ENCODE results near the gene FBXL19. TPM values are rescaled to one million over a fixed set of nuclear protein-coding genes. Genes with fewer than 3 reads are reported as not detected.

Gene FBXL19
- total and polyA plus RNA-seq, 2 of the 13 experiments (the other 11 are each of a cell fraction or from before 2014, with no cell fraction given) = 6.0 to 13.7 TPM

DNA sequence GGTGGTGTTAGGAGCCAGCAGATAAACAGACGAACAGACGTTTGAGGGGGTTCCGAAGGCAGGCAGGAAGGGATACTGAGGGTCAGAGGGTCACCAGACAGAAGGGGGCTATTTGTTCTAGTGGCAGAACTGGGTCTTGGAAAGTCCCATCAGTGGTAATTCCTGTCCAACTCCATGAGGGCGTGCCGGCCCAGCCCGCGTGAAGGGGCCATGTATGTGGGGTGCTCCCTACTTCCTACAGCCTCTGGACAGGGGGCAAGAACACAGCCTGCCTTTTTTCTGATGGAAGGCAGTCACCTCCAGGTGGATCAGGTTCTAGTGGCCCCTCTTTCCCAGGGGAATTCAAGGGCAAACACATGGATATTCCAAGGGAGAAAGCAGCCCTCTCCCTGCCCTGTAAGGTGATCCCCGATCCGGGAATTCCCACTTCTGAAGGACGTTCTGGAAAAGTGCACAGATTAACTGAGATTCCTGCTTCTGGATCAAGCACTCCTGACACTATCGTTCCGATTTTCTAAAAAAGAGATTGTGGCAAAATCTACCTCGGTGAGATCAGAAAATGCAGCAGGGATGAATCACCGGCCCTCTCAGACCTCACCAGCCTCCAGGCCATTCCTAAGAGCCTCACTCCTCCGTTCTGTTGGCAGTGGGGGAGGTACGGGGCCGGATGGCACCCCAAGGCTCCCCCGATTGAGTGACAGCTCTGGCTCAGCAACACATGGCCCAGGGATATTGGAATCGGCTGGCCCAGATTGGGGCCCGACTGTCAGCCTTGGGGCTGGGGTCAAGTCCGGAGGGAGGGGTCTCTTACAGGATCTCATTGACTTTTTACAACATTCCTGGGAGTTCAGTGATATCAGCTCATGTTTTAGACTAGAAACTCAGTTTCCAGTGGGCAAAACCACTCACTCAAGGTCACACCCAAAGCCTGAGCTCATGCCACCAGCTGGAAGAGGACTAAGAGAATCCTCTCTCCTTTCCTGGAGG is 74.6 kb downstream of the FBXL19 start (continued):
- TF ChIP-seq, protein P1, sequence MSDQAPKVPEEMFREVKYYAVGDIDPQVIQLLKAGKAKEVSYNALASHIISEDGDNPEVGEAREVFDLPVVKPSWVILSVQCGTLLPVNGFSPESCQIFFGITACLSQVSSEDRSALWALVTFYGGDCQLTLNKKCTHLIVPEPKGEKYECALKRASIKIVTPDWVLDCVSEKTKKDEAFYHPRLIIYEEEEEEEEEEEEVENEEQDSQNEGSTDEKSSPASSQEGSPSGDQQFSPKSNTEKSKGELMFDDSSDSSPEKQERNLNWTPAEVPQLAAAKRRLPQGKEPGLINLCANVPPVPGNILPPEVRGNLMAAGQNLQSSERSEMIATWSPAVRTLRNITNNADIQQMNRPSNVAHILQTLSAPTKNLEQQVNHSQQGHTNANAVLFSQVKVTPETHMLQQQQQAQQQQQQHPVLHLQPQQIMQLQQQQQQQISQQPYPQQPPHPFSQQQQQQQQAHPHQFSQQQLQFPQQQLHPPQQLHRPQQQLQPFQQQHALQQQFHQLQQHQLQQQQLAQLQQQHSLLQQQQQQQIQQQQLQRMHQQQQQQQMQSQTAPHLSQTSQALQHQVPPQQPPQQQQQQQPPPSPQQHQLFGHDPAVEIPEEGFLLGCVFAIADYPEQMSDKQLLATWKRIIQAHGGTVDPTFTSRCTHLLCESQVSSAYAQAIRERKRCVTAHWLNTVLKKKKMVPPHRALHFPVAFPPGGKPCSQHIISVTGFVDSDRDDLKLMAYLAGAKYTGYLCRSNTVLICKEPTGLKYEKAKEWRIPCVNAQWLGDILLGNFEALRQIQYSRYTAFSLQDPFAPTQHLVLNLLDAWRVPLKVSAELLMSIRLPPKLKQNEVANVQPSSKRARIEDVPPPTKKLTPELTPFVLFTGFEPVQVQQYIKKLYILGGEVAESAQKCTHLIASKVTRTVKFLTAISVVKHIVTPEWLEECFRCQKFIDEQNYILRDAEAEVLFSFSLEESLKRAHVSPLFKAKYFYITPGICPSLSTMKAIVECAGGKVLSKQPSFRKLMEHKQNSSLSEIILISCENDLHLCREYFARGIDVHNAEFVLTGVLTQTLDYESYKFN (CRISPR knock-in tag; conservative IDR thresholded peaks at IDR 0.05) = peak; percentile 11; the same call in 1 of the 2 replicates
- TF ChIP-seq TCF7 (IDR thresholded peaks at IDR 0.05; ENCODE audit: low read depth) (no peak), AHR (CRISPR knock-in tag; IDR thresholded peaks at IDR 0.05) (0 out of 2 replicates have a peak, but pooled peaks have one; percentile 9), FOXA3 (CRISPR knock-in tag; IDR thresholded peaks at IDR 0.05) (no peak), ZNF547 (CRISPR knock-in tag; IDR thresholded peaks at IDR 0.05) (peak; percentile 79; the same call in 1 of the 2 replicates), ZNF839 (CRISPR knock-in tag; IDR thresholded peaks at IDR 0.05; ENCODE audit: borderline replicate concordance) (no peak), ZNF160 (CRISPR knock-in tag; IDR thresholded peaks at IDR 0.05) (peak; percentile 16; the same call in 1 of the 2 replicates), ZNF607 (CRISPR knock-in tag; IDR thresholded peaks at IDR 0.05; ENCODE audit: borderline replicate concordance) (no peak), ATRX (CRISPR knock-in tag; IDR thresholded peaks at IDR 0.05; ENCODE audit: borderline replicate concordance) (no peak), THYN1 (CRISPR knock-in tag; IDR thresholded peaks at IDR 0.05; ENCODE audit: borderline replicate concordance, low read depth) (no peak)
- TF ChIP-seq, protein P2, sequence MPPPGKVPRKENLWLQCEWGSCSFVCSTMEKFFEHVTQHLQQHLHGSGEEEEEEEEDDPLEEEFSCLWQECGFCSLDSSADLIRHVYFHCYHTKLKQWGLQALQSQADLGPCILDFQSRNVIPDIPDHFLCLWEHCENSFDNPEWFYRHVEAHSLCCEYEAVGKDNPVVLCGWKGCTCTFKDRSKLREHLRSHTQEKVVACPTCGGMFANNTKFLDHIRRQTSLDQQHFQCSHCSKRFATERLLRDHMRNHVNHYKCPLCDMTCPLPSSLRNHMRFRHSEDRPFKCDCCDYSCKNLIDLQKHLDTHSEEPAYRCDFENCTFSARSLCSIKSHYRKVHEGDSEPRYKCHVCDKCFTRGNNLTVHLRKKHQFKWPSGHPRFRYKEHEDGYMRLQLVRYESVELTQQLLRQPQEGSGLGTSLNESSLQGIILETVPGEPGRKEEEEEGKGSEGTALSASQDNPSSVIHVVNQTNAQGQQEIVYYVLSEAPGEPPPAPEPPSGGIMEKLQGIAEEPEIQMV (CRISPR knock-in tag; IDR thresholded peaks at IDR 0.05; ENCODE audit: low read depth) = no peak; the same call in 1 of the 2 replicates
- TF ChIP-seq, protein P3, sequence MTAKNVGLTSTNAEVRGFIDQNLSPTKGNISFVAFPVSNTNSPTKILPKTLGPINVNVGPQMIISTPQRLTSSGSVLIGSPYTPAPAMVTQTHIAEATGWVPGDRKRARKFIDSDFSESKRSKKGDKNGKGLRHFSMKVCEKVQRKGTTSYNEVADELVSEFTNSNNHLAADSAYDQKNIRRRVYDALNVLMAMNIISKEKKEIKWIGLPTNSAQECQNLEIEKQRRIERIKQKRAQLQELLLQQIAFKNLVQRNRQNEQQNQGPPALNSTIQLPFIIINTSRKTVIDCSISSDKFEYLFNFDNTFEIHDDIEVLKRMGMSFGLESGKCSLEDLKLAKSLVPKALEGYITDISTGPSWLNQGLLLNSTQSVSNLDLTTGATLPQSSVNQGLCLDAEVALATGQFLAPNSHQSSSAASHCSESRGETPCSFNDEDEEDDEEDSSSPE (CRISPR knock-in tag; IDR thresholded peaks at IDR 0.05) = 0 out of 2 replicates have a peak, but pooled peaks have one; percentile 6
- TF ChIP-seq, protein P4, sequence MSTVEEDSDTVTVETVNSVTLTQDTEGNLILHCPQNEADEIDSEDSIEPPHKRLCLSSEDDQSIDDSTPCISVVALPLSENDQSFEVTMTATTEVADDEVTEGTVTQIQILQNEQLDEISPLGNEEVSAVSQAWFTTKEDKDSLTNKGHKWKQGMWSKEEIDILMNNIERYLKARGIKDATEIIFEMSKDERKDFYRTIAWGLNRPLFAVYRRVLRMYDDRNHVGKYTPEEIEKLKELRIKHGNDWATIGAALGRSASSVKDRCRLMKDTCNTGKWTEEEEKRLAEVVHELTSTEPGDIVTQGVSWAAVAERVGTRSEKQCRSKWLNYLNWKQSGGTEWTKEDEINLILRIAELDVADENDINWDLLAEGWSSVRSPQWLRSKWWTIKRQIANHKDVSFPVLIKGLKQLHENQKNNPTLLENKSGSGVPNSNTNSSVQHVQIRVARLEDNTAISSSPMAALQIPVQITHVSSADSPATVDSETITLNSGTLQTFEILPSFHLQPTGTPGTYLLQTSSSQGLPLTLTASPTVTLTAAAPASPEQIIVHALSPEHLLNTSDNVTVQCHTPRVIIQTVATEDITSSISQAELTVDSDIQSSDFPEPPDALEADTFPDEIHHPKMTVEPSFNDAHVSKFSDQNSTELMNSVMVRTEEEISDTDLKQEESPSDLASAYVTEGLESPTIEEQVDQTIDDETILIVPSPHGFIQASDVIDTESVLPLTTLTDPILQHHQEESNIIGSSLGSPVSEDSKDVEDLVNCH (CRISPR knock-in tag; IDR thresholded peaks at IDR 0.05) = 0 out of 2 replicates have a peak, but pooled peaks have one; percentile 15
- TF ChIP-seq, protein P5, sequence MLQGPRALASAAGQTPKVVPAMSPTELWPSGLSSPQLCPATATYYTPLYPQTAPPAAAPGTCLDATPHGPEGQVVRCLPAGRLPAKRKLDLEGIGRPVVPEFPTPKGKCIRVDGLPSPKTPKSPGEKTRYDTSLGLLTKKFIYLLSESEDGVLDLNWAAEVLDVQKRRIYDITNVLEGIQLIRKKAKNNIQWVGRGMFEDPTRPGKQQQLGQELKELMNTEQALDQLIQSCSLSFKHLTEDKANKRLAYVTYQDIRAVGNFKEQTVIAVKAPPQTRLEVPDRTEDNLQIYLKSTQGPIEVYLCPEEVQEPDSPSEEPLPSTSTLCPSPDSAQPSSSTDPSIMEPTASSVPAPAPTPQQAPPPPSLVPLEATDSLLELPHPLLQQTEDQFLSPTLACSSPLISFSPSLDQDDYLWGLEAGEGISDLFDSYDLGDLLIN (CRISPR knock-in tag; IDR thresholded peaks at IDR 0.05; ENCODE audit: borderline replicate concordance) = no peak

All from HepG2 (cell line).